HPDE6-E6E7 (cell line): ENCODE data around the gene TCERG1L.
"Not testable (repeated sequence)": the region's sequence is repeated elsewhere in the genome, so short reads cannot be mapped to it uniquely, and the experiment has no call there.

ENCODE experiments used
- DNase-seq: peaks from one replicate; pipeline ENCODE4 v3.0.0; 2011; ENCODE audit warnings: missing footprints; ENCODE audit errors: extremely low spot score

The TCERG1L gene

DNA sequence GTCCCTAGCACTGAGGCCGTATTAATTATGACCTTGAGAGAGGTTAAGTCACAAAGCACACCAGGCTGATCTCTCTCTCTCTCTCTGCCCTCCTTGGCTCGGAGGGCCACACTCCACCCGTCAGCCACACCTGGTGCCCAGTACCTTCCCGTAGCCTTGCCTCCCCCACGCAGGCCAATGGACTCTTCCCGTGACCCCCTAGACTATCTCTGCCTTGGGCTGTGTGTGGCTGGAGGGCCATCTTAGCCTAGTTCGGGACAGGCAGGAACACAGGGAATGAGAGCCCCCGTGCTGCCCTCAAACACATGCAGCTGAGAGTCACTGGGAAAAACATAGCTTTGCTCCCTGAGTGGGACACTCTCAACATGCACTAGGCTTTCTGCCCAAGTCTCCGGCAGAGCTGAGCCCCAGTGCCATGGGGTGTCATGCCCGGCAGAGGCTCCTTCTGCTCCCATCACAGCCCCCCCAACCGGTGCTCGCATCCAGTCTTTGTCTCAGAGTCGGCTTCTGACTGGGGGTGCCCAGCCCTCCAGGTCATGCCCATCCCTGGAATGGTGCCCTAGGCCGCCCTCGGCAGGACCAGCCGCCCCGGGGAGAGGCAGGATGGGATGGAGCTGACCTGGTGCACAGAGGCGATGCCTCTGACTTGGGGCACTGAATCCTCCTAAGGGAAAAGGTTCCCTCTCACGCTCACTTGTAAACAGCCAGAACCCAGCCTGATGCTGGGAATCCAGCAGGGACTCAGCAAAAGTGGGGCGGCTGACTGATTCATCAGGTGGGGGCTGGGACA is 63.0 kb downstream of the TCERG1L start:
- no peak for DNase-seq

GRCh38 chr10:131247873-131248272 is 63.6 kb downstream of the TCERG1L start:
- no peak for DNase-seq

- no peak for DNase-seq
Observed at GRCh38 chr10:131246775-131247174, 64.7 kb downstream of the TCERG1L start.

- no peak for DNase-seq
Observed at GRCh38 chr10:131246089-131246488, 65.4 kb downstream of the TCERG1L start.

DNA sequence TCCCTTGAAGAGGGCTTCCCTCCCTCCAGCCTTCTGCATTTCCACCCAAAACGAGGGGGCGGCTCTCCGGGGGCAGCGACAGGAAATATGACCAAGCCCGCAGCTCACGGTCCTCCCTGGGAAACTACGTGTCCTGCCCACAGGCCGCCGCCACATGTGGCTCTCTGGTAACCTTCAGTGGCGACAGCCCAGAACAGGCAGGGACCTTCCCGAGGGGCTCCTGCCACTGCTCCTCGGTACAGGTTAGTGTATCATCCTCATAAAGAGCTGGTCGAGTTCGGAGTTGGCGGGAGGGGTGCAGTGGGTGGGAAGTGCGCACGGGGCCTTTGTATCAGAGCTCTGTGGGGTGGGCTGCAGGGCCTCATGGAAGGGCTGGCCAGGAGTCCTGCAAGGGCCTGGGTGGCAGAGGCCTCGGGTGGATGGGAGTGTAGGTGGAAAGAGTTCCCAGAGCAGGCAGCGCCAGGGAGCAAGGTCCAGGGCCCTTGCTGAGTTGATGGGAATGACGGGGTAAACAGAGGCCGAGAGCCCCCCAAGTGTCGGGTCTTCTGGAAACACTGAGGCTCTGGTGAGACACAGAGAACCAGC is 66.0 kb downstream of the TCERG1L start:
- DNase-seq = no peak

GRCh38 chr10:131244836-131245235 is 66.7 kb downstream of the TCERG1L start:
- DNase-seq = no peak

- DNase-seq = no peak
Observed at GRCh38 chr10:131243076-131243475, 68.4 kb downstream of the TCERG1L start.

DNA sequence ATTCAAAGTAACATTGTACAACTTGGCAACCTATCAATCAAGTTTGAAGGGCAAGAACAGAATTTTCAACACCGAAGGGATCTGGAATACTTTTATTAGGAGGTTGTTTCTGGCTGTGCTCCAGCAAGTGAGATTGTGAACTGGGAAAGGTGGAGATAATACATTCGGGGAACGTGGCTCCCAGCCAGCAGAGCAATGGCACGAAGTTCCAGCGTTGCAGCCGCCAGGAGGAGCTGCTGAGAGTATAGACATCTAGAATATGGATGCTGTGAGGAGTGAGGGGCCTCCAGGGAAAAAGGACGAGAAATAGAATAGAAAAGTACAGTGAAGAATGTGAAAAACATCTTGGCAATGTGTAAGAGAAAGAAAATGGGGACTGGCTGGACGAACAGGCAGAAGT is 69.5 kb downstream of the TCERG1L start:
- no peak for DNase-seq

- no peak for DNase-seq
Observed at GRCh38 chr10:131240691-131241090, 70.8 kb downstream of the TCERG1L start.

GRCh38 chr10:131239926-131240325 is 71.6 kb downstream of the TCERG1L start:
- no peak for DNase-seq

- no peak for DNase-seq
Observed at GRCh38 chr10:131239450-131239849, 72.1 kb downstream of the TCERG1L start.

- no peak for DNase-seq
Observed at GRCh38 chr10:131238669-131239280, 72.7 kb downstream of the TCERG1L start.

DNA sequence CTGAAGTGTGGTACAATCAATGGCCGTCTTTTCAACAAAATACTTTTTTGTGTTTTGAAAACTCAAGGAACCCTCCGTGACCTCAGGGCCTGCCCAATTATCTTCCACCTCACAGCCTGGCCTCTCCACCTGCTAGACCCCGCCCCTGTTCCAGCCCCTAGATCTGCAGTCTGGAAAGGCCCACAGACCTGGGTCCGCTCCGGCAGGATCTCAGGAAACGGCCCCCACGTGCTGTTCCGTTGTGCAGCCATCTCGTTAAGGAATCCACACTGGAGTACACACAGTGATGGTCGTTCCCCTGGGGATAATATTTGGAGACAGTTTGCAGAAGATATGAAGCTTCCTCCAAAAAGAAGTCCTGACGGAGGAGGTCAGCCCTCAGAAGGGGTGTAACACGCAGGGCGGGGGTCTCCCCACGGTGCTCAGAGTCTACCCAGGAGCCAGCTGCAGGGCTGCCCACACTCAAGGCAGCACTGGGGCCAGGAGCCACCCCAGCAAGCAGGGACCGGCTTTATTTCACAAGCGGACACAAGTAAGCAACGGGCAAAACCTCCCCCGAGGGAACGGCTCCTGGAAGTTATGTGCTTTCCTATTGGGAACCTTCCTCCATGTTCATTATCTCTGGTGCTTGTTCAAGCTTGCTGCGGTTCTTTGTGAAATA is 73.4 kb downstream of the TCERG1L start:
- DNase-seq = no peak

DNA sequence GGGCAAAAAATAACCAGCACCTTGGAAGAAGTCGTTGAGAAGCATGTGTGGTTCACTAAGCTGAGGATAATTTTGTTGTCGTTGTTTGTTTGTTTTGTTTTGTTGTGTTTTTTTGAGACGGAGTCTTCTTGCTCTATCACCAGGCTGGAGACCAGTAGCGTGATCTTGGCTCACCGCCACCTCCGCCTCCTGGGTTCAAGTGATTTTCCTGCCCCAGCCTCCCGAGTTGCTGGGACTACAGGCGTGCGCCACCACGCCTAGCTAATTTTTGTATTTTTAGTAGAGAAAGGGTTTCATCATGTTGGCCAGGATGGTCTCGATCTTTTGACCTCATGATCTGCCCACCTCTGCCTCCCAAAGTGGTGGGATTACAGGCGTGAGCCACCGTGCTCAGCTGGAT is 76.9 kb downstream of the TCERG1L start:
- not testable (repeated sequence) for DNase-seq

DNA sequence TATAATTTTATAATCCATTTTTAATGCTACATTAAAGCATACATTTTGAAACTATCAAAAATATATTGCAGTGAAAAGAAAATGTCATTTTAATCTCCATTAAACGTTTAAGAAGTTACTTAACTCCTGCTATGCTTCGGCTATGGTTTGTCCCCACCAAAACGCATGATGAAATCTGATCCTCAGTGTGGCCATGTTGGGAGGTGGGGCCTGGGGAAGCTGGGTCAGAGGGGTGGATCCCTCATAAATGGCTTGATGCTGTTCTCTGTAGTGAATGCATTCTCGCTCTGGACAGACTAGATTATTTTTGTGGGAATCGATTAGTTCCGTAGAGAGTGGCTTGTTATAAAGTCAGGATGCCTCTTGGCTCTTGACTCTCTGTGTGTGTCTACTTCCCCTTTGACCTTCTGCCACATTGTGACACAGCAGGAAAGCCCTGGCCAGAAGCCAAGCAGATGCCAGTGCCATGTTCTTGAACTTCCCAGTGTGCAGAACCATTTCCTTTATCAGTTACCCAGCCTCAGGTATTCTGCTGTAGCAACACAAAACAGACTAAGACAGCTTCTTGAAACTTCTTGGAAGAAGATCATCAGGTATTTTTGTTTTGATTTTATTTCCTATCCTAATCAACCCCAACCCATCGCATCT is 77.8 kb downstream of the TCERG1L start:
- DNase-seq = no peak

DNA sequence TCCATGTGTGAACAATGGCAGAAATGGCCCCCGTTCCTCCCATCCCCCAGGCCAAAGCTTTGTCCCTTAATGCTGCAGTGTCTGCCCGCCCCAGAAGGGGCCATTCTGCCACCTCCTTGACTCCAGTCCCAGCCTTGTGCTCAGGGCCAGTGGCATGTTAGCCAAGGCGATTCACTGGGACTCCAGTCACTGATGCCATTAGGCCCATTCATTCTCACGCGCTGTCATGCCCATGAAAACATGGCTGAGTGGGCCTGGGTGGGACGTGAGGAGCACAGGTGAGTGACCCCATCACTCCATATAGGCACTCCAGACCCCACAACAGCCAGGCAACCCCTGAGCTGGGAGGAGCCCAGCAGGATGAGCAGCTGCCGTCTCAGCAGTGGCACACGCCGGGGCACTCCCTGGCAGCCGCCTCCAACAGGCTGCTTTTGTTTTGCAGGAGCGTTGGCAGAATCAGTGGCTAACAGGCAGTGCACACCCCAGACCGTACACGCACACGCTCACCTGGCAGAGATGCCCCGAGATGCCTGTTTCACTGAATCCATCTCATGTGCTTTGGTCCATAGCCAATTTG is 79.5 kb downstream of the TCERG1L start:
- no peak for DNase-seq

- DNase-seq = no peak
Observed at GRCh38 chr10:131231323-131231964, 80.1 kb downstream of the TCERG1L start.

DNA sequence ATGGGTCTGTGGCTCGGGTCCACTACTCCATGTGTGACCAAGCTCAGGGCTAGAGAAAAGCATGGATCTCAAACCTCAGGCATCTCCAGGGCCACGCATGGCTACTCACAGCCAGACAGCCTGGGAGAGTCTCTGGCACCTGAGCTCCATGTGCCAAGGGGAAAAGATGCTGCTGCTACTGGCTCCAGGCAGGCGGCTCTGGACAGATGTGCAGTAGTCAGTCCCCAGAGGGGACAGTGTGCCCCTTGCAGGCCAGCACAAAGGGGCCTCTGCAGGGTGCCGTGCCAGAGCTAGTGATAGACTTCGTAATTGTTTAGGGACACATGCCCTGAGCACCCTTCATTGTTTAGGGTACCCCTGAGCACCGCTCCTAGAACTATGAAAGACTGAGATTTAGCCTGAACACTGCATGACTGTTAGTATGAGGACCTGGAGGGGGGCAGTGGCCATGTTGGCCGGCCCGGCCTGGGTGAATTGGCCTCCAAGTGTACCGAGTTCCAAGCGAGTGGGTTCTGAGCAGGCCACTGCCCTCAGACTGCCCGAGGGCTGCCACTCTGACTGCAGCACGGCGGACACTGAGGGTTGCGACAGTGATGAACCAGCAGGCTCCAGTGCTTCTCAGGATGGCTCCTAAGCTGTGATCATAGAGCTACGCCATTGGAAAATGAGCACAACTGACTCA is 80.7 kb downstream of the TCERG1L start:
- DNase-seq = no peak

DNA sequence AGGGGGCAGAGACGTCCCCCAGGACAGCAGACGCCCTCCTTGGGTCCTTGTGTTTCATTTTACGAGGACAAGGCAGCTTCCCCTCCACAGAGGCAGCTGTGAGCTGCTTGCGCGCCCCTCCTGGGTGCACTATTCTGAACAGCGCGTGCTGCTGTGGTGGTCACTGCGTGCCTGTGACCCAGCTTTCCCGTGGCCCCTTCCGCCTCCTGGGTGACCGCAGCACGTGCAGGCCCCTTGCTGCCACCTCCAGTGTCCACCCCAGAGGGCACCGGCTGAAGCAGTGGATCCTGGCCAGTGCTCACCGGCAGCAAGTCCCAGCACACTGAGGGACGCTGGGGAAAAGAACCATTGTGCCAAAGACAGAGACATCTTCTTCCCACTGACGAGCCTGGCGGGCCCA is 81.4 kb downstream of the TCERG1L start:
- no peak for DNase-seq

DNA sequence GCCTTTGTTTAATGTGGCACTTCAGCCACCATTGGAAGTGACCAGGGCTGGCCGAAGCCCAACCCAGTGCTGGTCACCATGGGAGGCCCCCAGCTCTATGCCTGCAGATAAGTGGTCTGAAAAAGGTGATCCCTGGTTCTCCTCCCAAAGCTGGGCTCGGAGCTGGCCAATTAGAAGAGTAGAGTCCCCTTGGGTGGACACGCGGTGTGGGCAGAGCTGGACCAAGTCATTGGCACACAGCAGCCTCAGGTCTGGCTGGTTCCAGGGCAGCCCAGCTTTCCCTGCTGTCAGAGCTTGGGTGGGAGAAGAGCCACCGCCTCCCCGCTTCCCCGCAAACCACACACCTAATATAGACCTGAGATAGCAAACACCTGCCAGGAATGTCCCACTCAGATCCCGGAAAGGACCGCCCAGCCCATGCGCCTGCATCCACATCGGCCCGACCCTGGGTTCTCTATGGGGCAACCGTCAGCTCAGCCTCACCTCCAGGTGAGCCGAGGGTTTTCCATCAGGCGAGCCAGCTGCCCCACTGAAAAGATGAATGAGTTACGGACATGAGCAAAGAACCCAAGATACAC is 84.3 kb downstream of the TCERG1L start:
- no peak for DNase-seq
